ENCODE data around the gene RCSD1.

Gene RCSD1

DNA sequence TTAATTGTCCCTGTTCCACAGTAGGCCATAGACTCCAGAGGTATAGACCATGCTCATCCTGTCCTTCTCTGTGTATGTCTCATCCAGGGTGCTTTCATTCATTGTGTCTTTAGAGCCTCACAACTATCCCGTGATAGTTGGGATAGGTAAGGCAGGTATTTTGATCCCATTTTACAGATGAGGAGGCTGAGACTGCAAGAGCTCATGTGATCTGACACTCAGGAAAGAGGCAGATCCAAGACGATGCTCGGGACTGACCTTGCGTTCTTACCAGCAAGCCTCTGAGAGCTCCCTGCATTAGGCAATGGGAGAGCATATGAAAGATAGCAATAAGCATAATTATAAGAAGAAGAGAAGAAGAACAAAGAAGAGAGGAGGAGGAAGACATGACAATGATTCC lies 42.8 kb downstream of the RCSD1 start:
- no peak overlapping the region for H3K23ac ChIP-seq (ENCODE audit: low read depth, low read length, poor library complexity)
- no peak overlapping the region for H3K18ac ChIP-seq (ENCODE audit: low read length)
- H3K9me3 ChIP-seq (replicated peaks in 1 of 2; ENCODE audit: control insufficient read depth in 2 of 2, insufficient read depth in 1 of 2, low read depth in 1 of 2, low read length in 2 of 2), result no peaks in the 10 kb centered on the region
- no peak overlapping the region for H3K4ac ChIP-seq (ENCODE audit: low read length)
- H2BK120ac ChIP-seq (ENCODE audit: low read depth, low read length), result no peak overlapping the region
- no peaks in the 10 kb centered on the region for H3K79me1 ChIP-seq (ENCODE audit: low read depth, low read length)
- no CpG with 5 or more reads among the region's 4 CpGs for WGBS, 2 donors (ENCODE audit: extremely low coverage in 2 of 2, insufficient read length in 2 of 2, insufficient replicate concordance in 1 of 2)
- no peak overlapping the region for H2BK5ac ChIP-seq (ENCODE audit: low read length)
- H3K27me3 ChIP-seq (ENCODE audit: control insufficient read depth in 3 of 3, insufficient read depth in 3 of 3, low read depth in 1 of 3, low read length in 3 of 3), result peaks cover 0 to 2% (median 0%) of the 10 kb centered on the region in 3 experiments
- H3K4me3 ChIP-seq (ENCODE audit: low read length in 2 of 2), result no peak overlapping the region
- H2BK12ac ChIP-seq (ENCODE audit: low read length), result no peak overlapping the region
- no peak overlapping the region for H4K8ac ChIP-seq (ENCODE audit: low read depth, low read length)
- no peak overlapping the region for H3K9ac ChIP-seq (ENCODE audit: low read depth, low read length, poor library complexity)
- no peak overlapping the region for H2AK5ac ChIP-seq (ENCODE audit: low read depth, low read length)
- H3K4me1 ChIP-seq (ENCODE audit: control insufficient read depth in 2 of 2, insufficient read depth in 1 of 2, low read depth in 1 of 2, low read length in 2 of 2), result peaks cover 0 to 5% of the 10 kb centered on the region in 2 donors
- no peak for DNase-seq (ENCODE audit: low spot score)
- no peak overlapping the region for H4K91ac ChIP-seq (ENCODE audit: low read depth, low read length, poor library complexity)
- no peak overlapping the region for H3K27ac ChIP-seq (replicated peaks; ENCODE audit: low read length)
- no peak overlapping the region for H2AFZ ChIP-seq (ENCODE audit: low read length)
- no peak overlapping the region for H2BK15ac ChIP-seq (ENCODE audit: low read length)
- no peak overlapping the region for H3K14ac ChIP-seq (ENCODE audit: low read length)
- H3K36me3 ChIP-seq (replicated peaks in 1 of 2; ENCODE audit: control insufficient read depth in 2 of 2, insufficient read depth in 2 of 2, low read length in 2 of 2), result no peaks in the 10 kb centered on the region
- H3K4me2 ChIP-seq (ENCODE audit: insufficient read depth, low read length, poor library complexity, severe bottlenecking), result no peak overlapping the region

DNA sequence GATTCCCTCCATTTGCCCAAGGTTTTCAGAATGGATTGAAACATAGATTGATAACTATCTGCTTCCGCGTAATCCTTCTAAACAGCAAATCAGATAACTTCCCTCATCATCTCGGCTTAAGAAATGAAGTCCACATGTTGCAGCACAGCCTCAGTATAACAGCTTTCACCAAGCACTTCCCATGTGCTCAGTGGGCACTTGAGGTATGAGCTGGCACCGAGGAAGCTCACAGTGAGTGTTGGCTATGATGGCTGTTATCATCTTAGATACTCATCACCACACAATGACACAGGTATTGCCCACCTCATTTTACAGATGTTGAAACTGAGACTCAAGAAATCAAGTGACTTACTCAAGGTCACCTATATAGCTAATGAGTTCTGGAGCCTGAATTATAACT lies 43.2 kb downstream of the RCSD1 start:
- Histone ChIP-seq H2BK120ac (ENCODE audit: low read depth, low read length) (no peak overlapping the region), H2AFZ (ENCODE audit: low read length) (no peak overlapping the region), H2BK12ac (ENCODE audit: low read length) (no peak overlapping the region), H3K14ac (ENCODE audit: low read length) (no peak overlapping the region), H4K91ac (ENCODE audit: low read depth, low read length, poor library complexity) (no peak overlapping the region), H3K23ac (ENCODE audit: low read depth, low read length, poor library complexity) (no peak overlapping the region), H3K4me2 (ENCODE audit: insufficient read depth, low read length, poor library complexity, severe bottlenecking) (no peak overlapping the region), H3K79me1 (ENCODE audit: low read depth, low read length) (no peaks in the 10 kb centered on the region), H2BK5ac (ENCODE audit: low read length) (no peak overlapping the region), H3K27ac (replicated peaks; ENCODE audit: low read length) (no peak overlapping the region), H3K27me3 (ENCODE audit: control insufficient read depth in 3 of 3, insufficient read depth in 3 of 3, low read depth in 1 of 3, low read length in 3 of 3) (peaks cover 0 to 2% (median 0%) of the 10 kb centered on the region in 3 experiments), H2BK15ac (ENCODE audit: low read length) (no peak overlapping the region), H3K9me3 (replicated peaks in 1 of 2; ENCODE audit: control insufficient read depth in 2 of 2, insufficient read depth in 1 of 2, low read depth in 1 of 2, low read length in 2 of 2) (no peaks in the 10 kb centered on the region), H3K36me3 (replicated peaks in 1 of 2; ENCODE audit: control insufficient read depth in 2 of 2, insufficient read depth in 2 of 2, low read length in 2 of 2) (no peaks in the 10 kb centered on the region), H3K9ac (ENCODE audit: low read depth, low read length, poor library complexity) (no peak overlapping the region), H4K8ac (ENCODE audit: low read depth, low read length) (no peak overlapping the region), H3K4me1 (ENCODE audit: control insufficient read depth in 2 of 2, insufficient read depth in 1 of 2, low read depth in 1 of 2, low read length in 2 of 2) (peaks cover 0 to 5% of the 10 kb centered on the region in 2 donors), H3K4me3 (ENCODE audit: low read length in 2 of 2) (no peak overlapping the region), H3K4ac (ENCODE audit: low read length) (no peak overlapping the region), H3K18ac (ENCODE audit: low read length) (no peak overlapping the region), H2AK5ac (ENCODE audit: low read depth, low read length) (no peak overlapping the region)
- WGBS, 2 donors (ENCODE audit: extremely low coverage in 2 of 2, insufficient read length in 2 of 2, insufficient replicate concordance in 1 of 2), result no CpG with 5 or more reads among the region's 4 CpGs
- no peak for DNase-seq (ENCODE audit: low spot score)

DNA sequence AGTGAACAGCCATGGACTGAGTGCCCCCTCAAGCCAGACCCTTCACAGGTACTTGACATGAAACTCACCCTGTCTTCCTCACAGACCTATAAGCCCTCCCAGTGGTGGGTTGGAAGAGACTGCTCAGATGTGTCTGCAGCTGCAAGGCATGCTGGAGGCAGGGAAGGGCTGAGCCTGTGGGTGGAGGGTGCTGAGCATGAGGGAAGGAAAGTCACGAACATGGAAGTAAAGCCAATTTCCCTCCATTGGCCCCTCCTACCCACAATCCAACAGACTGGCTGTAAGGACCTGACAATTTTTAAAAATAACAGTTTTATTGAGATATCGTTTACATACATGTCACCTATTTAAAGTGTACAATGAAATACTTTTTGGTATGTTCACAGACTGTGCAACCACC lies 44.1 kb downstream of the RCSD1 start:
- H3K27ac ChIP-seq (replicated peaks; ENCODE audit: low read length), result no peak overlapping the region
- H3K27me3 ChIP-seq (ENCODE audit: control insufficient read depth in 3 of 3, insufficient read depth in 3 of 3, low read depth in 1 of 3, low read length in 3 of 3), result peaks cover 0 to 6% (median 0%) of the 10 kb centered on the region in 3 experiments
- no peak overlapping the region for H4K91ac ChIP-seq (ENCODE audit: low read depth, low read length, poor library complexity)
- H2BK120ac ChIP-seq (ENCODE audit: low read depth, low read length), result no peak overlapping the region
- H3K36me3 ChIP-seq (replicated peaks in 1 of 2; ENCODE audit: control insufficient read depth in 2 of 2, insufficient read depth in 2 of 2, low read length in 2 of 2), result no peaks in the 10 kb centered on the region
- H2BK12ac ChIP-seq (ENCODE audit: low read length), result peak overlapping the region; percentile 16
- H2BK5ac ChIP-seq (ENCODE audit: low read length), result no peak overlapping the region
- no CpG with 5 or more reads among the region's 2 CpGs for WGBS, 2 donors (ENCODE audit: extremely low coverage in 2 of 2, insufficient read length in 2 of 2, insufficient replicate concordance in 1 of 2)
- no peak overlapping the region for H4K8ac ChIP-seq (ENCODE audit: low read depth, low read length)
- no peak overlapping the region for H3K4ac ChIP-seq (ENCODE audit: low read length)
- no peak overlapping the region for H2AFZ ChIP-seq (ENCODE audit: low read length)
- H3K14ac ChIP-seq (ENCODE audit: low read length), result no peak overlapping the region
- H3K4me2 ChIP-seq (ENCODE audit: insufficient read depth, low read length, poor library complexity, severe bottlenecking), result no peak overlapping the region
- H2AK5ac ChIP-seq (ENCODE audit: low read depth, low read length), result no peak overlapping the region
- no peaks in the 10 kb centered on the region for H3K79me1 ChIP-seq (ENCODE audit: low read depth, low read length)
- H3K4me1 ChIP-seq (ENCODE audit: control insufficient read depth in 2 of 2, insufficient read depth in 1 of 2, low read depth in 1 of 2, low read length in 2 of 2), result peaks cover 0 to 7% of the 10 kb centered on the region in 2 donors
- H3K18ac ChIP-seq (ENCODE audit: low read length), result no peak overlapping the region
- H3K9ac ChIP-seq (ENCODE audit: low read depth, low read length, poor library complexity), result no peak overlapping the region
- H3K4me3 ChIP-seq (ENCODE audit: low read length in 2 of 2), result no peak overlapping the region
- no peak overlapping the region for H3K23ac ChIP-seq (ENCODE audit: low read depth, low read length, poor library complexity)
- DNase-seq (ENCODE audit: low spot score), result no peak
- no peak overlapping the region for H2BK15ac ChIP-seq (ENCODE audit: low read length)
- H3K9me3 ChIP-seq (replicated peaks in 1 of 2; ENCODE audit: control insufficient read depth in 2 of 2, insufficient read depth in 1 of 2, low read depth in 1 of 2, low read length in 2 of 2), result no peaks in the 10 kb centered on the region

DNA sequence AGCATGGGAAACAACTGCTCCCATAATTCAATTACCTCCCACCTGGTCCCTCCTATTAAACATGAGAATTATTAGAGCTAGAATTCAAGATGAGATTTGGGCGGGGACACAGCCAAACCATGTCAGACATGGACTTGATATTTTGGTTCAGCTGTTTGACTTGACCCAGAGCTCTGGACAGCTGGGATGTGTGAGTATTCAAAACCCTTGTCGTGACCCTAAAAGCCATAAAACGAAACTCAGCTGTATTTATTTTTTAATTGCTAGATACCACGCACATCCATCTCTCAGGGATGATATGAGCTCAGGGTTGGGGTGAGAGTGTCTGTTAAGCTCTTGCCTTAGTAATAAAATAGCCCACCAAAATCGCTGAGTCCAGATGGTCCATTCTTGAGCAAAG lies 45.4 kb downstream of the RCSD1 start:
- H2BK5ac ChIP-seq (ENCODE audit: low read length), result no peak overlapping the region
- no peaks in the 10 kb centered on the region for H3K36me3 ChIP-seq (replicated peaks in 1 of 2; ENCODE audit: control insufficient read depth in 2 of 2, insufficient read depth in 2 of 2, low read length in 2 of 2)
- H3K27me3 ChIP-seq (ENCODE audit: control insufficient read depth in 3 of 3, insufficient read depth in 3 of 3, low read depth in 1 of 3, low read length in 3 of 3), result peaks cover 0 to 16% (median 0%) of the 10 kb centered on the region in 3 experiments
- no peak overlapping the region for H3K4me2 ChIP-seq (ENCODE audit: insufficient read depth, low read length, poor library complexity, severe bottlenecking)
- no peak overlapping the region for H4K8ac ChIP-seq (ENCODE audit: low read depth, low read length)
- H3K4me1 ChIP-seq (ENCODE audit: control insufficient read depth in 2 of 2, insufficient read depth in 1 of 2, low read depth in 1 of 2, low read length in 2 of 2), result peaks cover 0 to 3% of the 10 kb centered on the region in 2 donors
- H3K18ac ChIP-seq (ENCODE audit: low read length), result no peak overlapping the region
- H3K4ac ChIP-seq (ENCODE audit: low read length), result no peak overlapping the region
- no CpG with 5 or more reads among the region's 5 CpGs for WGBS, 2 donors (ENCODE audit: extremely low coverage in 2 of 2, insufficient read length in 2 of 2, insufficient replicate concordance in 1 of 2)
- DNase-seq (ENCODE audit: low spot score), result no peak
- H3K23ac ChIP-seq (ENCODE audit: low read depth, low read length, poor library complexity), result no peak overlapping the region
- no peak overlapping the region for H2BK120ac ChIP-seq (ENCODE audit: low read depth, low read length)
- H2BK15ac ChIP-seq (ENCODE audit: low read length), result no peak overlapping the region
- no peaks in the 10 kb centered on the region for H3K9me3 ChIP-seq (replicated peaks in 1 of 2; ENCODE audit: control insufficient read depth in 2 of 2, insufficient read depth in 1 of 2, low read depth in 1 of 2, low read length in 2 of 2)
- H3K9ac ChIP-seq (ENCODE audit: low read depth, low read length, poor library complexity), result no peak overlapping the region
- no peak overlapping the region for H3K27ac ChIP-seq (replicated peaks; ENCODE audit: low read length)
- no peak overlapping the region for H3K14ac ChIP-seq (ENCODE audit: low read length)
- H3K79me1 ChIP-seq (ENCODE audit: low read depth, low read length), result no peaks in the 10 kb centered on the region
- H3K4me3 ChIP-seq (ENCODE audit: low read length in 2 of 2), result no peak overlapping the region
- no peak overlapping the region for H2AK5ac ChIP-seq (ENCODE audit: low read depth, low read length)
- no peak overlapping the region for H2AFZ ChIP-seq (ENCODE audit: low read length)
- H2BK12ac ChIP-seq (ENCODE audit: low read length), result no peak overlapping the region
- H4K91ac ChIP-seq (ENCODE audit: low read depth, low read length, poor library complexity), result no peak overlapping the region
